ENCODE results near the gene TMEM150C. TPM values are rescaled to one million over a fixed set of nuclear protein-coding genes. Genes with fewer than 3 reads are reported as not detected.
A peak's percentile ranks its signal among the peaks of the same experiment; 100 is the strongest.

The TMEM150C gene
- total and polyA plus RNA-seq, 2 of the 4 experiments (the other 2 are of a cell fraction), result 0.10 to 0.36 TPM

DNA sequence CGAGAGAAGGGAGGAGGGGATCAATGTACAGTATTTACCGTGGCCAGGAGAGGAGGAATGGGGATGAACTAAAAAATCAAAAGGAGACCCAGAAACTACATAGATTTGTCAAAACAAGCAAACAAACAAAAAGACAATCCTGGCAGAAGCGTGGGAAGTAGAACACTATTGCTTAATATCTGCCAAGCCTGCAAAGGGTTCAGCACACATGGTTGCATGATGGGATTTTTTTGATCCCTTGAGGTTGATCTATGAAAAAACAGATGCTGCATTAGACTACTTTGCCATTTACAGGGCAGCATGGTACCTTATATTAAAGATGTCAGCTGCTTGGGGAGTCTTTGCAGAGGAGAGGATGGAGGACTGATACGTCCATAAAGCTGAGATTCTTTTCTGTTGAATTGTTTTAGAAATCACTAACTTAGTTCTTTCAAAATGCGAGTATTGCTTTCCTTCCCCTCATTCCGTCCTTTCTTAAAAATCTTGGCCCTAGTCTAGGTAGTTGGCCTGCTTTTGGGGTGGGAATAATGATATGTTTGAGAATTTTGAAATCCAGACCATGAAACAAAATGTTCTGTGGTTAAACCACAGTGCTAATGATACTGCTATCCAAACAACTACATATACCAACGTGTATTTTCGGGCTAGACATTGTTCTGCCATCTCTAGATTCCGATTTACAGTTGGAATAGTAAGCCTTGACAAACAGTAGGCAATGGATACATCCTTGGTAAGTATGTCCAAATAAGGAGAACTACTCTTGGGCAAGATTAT lies 39.6 kb upstream of the TMEM150C start:
- H3K4me2 ChIP-seq (ENCODE audit: low read depth, low read length), result no peak overlapping the region
- no peak overlapping the region for H3K18ac ChIP-seq (ENCODE audit: low read depth, low read length)
- H4K8ac ChIP-seq (ENCODE audit: low read depth in 2 of 2, low read length in 2 of 2), result no peak overlapping the region
- no peak overlapping the region for H3K27ac ChIP-seq (ENCODE audit: insufficient read depth, low read length)
- ChIA-PET CTCF (no interaction called here), POLR2A (ENCODE audit: unreplicated experiment) (no interaction called here)
- H3K4me1 ChIP-seq (ENCODE audit: control insufficient read depth, insufficient read depth, low read length), result no peaks in the 10 kb centered on the region
- in situ Hi-C loops (cut with MboI; ENCODE audit: low sequenced_read_pairs), result no loop called here
- no peak overlapping the region for H3K14ac ChIP-seq (replicated peaks; ENCODE audit: low read depth, low read length)
- H3K79me1 ChIP-seq (ENCODE audit: low read depth in 1 of 2, low read length in 2 of 2), result no peaks in the 10 kb centered on the region
- no peak overlapping the region for H2BK120ac ChIP-seq (ENCODE audit: low read depth, low read length)
- no peaks in the 10 kb centered on the region for H3K36me3 ChIP-seq (ENCODE audit: control insufficient read depth, insufficient read depth, low read length)
- no peak overlapping the region for H2BK5ac ChIP-seq (ENCODE audit: low read depth, low read length, poor library complexity, severe bottlenecking)
- no peaks in the 10 kb centered on the region for H3K9me3 ChIP-seq (ENCODE audit: control insufficient read depth, insufficient read depth, low read length)
- ATAC-seq (ENCODE audit: low read depth), result no peak
- no peak overlapping the region for H3K9ac ChIP-seq (ENCODE audit: low read depth, low read length)
- no peak overlapping the region for H2BK15ac ChIP-seq (ENCODE audit: low read depth, low read length)
- WGBS, 2 experiments (ENCODE audit: extremely low coverage in 2 of 2, insufficient read length in 1 of 2), result no CpG with 5 or more reads among the region's 9 CpGs
- H3K56ac ChIP-seq (ENCODE audit: extremely low read depth, insufficient read depth, low read length), result no peak overlapping the region
- DNase-seq, result no peak
- peak; percentile 25; the same call in 1 of the 2 replicates for TF ChIP-seq CEBPB (IDR thresholded peaks at IDR 0.05; ENCODE audit: low read depth, low read length)
- TF ChIP-seq RAD21 (IDR thresholded peaks at IDR 0.05; ENCODE audit: low read length), result no peak
- no peak for TF ChIP-seq FOS (IDR thresholded peaks at IDR 0.05; ENCODE audit: low read depth, low read length)
- no peak for TF ChIP-seq NFE2L2 (IDR thresholded peaks at IDR 0.05; ENCODE audit: low read depth, low read length)
- H4K5ac ChIP-seq (ENCODE audit: low read depth, low read length), result no peak overlapping the region
- H4K91ac ChIP-seq (ENCODE audit: insufficient read depth, low read depth, low read length), result no peak overlapping the region
- no peak overlapping the region for H2AFZ ChIP-seq (replicated peaks; ENCODE audit: low read length, poor library complexity)
- no TSS peak for BruUV-seq (replicated peaks)
- no peak overlapping the region for H2AK9ac ChIP-seq (replicated peaks; ENCODE audit: low read depth, low read length, poor library complexity)
- 0 out of 2 replicates have a peak, but pooled peaks cover 4% of the 10 kb centered on the region for H3K9me1 ChIP-seq (ENCODE audit: insufficient read depth, low read length)
- H3K4me3 ChIP-seq (ENCODE audit: insufficient read depth, low read depth, low read length), result no peak overlapping the region
- H4K20me1 ChIP-seq (ENCODE audit: insufficient read depth, low read length), result no peaks in the 10 kb centered on the region
- H3K4ac ChIP-seq (ENCODE audit: low read depth, low read length), result no peak overlapping the region
- peaks cover 25% of the 10 kb centered on the region for H3K27me3 ChIP-seq (ENCODE audit: control insufficient read depth, insufficient read depth, low read length)
- intact Hi-C loops (cut with micrococcal nuclease), result no loop called here
- no peak overlapping the region for H2AK5ac ChIP-seq (ENCODE audit: low read depth, low read length)
- H2BK20ac ChIP-seq (ENCODE audit: low read depth, low read length), result no peak overlapping the region
- no peak overlapping the region for H3K23ac ChIP-seq (ENCODE audit: low read depth, low read length)
- dilution Hi-C loops (cut with HindIII; ENCODE audit: low sequenced_read_pairs, unreplicated experiment), result no loop called here
